Measurements from ENCODE around the gene ARHGAP35.
"Not testable (repeated sequence)": the region's sequence is repeated elsewhere in the genome, so short reads cannot be mapped to it uniquely, and the experiment has no call there.

Gene ARHGAP35

DNA sequence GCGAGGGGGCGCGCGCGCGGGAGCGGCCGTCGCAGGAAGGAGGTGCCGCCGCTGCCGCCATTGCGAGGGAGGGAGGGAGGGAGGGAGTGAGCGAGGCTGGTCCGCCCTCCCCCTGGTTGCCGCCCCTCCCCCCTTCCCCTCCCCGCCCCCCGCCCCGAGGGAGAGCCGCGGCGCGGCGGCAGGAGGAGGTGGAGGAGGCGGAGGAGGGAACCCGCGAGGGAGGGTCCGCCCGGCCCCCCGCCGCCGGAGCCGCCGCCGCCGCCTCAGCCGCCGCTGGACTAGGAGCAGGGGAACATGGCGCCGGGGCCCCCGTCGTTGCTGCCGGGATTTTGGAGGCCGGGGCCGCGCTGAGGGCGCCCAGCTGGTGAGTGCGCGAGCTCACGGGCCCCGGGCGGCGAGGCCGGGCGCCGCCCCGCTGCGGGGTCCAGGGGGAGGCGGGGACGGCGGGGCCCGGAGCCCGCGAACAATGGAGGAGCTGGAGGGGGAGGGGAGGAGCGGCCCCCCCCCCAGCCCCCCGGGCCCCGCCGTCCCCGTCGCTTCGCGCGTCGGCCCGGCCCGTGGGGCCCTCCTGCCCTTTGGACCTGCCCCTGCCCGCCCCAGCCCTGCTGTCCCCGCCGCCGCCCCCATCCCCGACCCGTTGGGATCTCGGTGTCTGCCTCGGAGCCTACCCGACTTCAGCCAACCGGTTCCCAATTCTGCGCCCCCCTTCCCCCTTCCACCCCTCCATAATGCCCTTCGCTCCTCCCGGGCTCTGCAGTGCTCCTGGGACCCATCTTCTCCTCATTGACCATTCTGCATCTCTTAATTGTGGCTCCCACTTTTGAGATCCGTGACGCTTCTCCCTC, at the start of gene ARHGAP35:
Gene ARHGAP35, plus strand, starts transcription at position 152 of the 845 bp plus-strand sequence. CDS start 57,679 bp downstream, outside the sequence.
- in situ Hi-C loops (cut with MboI; ENCODE audit: low sequenced_read_pairs), result no loop called here

GRCh38 chr19:46812977-46813838, 47.6 kb upstream of the ARHGAP35 start:
- in situ Hi-C loops (cut with MboI; ENCODE audit: low sequenced_read_pairs), result no loop called here

GRCh38 chr19:46813839-46814358, 46.9 kb upstream of the ARHGAP35 start:
- in situ Hi-C loops (cut with MboI; ENCODE audit: low sequenced_read_pairs), result no loop called here

GRCh38 chr19:46815833-46816627, 44.8 kb upstream of the ARHGAP35 start:
- in situ Hi-C loops (cut with MboI; ENCODE audit: low sequenced_read_pairs), result no loop called here

DNA sequence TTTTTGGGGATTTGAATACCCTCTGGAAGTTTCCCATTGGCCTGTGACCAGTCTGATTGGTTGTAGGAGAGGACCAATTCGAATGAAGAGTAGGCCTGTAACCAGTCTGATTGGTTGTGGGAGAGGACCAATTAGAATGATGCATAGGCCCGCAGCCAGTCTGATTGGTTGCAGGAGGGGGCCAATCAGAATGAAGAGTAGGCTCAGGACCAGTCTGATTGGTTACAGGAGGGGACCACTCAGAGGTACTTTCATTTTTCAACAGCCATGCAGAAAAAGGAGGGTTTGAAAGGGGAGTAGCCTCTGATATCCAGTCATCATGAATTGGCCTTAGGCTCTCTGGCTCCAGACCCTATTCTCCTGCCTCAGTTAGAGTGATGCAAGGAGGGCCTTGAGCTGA, 42.0 kb upstream of the ARHGAP35 start:
- in situ Hi-C loops (cut with MboI; ENCODE audit: low sequenced_read_pairs), result no loop called here

- in situ Hi-C loops (cut with MboI; ENCODE audit: low sequenced_read_pairs), result no loop called here
These were observed 39.0 kb upstream of the ARHGAP35 start for GRCh38 chr19:46821512-46822409.

DNA sequence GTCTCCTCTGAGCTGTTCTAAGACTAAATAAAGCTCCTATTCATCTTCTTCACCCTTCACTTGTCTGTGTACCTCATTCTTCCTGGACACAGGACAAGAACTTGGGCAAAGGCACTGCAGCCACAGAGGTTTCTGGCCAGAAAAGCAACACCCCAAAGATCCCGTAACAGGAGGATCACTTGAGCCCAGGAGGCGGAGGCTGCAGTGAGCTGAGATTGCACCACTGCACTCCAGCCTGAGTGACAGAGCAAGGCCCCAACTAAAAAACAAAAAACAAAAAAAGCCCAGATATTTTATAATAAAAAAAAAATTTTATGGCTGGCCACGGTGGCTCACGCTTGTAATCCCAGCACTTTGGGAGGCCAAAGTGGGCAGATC, 38.4 kb upstream of the ARHGAP35 start:
- in situ Hi-C loops (cut with MboI; ENCODE audit: low sequenced_read_pairs), result not testable (repeated sequence)

GRCh38 chr19:46823049-46823448, 37.7 kb upstream of the ARHGAP35 start:
- in situ Hi-C loops (cut with MboI; ENCODE audit: low sequenced_read_pairs), result no loop called here

- in situ Hi-C loops (cut with MboI; ENCODE audit: low sequenced_read_pairs), result no loop called here
These were observed 35.7 kb upstream of the ARHGAP35 start for GRCh38 chr19:46824890-46825730.

GRCh38 chr19:46825731-46826055, 35.1 kb upstream of the ARHGAP35 start:
- in situ Hi-C loops (cut with MboI; ENCODE audit: low sequenced_read_pairs), result no loop called here

DNA sequence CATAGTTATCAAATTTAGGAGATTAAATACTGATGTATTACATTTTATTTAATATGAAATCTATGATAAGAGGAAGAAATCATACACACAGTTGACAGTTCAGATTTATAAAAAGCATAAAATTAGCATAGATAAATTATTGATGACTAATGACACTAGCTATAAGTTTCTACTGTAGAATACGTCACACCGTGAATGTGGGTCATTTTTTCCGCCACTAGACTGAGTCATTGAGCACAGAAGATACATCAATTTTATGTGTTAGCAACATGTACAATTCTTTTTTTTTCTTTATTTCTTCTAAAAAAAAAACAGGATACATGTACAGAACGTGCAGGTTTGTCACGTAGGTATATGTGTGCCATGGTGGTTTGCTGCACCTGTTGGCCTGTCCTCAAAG, 32.3 kb upstream of the ARHGAP35 start:
- in situ Hi-C loops (cut with MboI; ENCODE audit: low sequenced_read_pairs), result no loop called here

GRCh38 chr19:46830864-46831263, 29.9 kb upstream of the ARHGAP35 start:
- in situ Hi-C loops (cut with MboI; ENCODE audit: low sequenced_read_pairs), result no loop called here

DNA sequence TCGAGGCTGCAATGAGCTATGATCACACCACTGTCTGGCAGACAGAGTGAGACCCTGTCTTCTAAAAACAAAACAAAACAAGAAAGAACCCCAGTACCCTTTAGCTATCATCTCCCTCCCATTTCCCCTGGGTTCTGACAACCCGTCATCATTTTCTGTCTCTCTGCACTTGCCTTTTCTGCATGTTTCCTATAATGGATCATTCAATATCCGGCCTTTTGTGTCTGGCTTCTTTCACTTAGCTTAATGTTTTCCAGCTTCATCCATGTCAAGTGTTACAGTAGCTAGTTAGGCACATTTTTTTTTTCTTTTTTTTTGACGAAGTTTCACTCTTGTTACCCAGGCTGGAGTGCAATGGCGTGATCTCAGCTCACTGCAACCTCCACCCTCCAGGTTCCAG, 26.7 kb upstream of the ARHGAP35 start:
- in situ Hi-C loops (cut with MboI; ENCODE audit: low sequenced_read_pairs), result no loop called here

- in situ Hi-C loops (cut with MboI; ENCODE audit: low sequenced_read_pairs), result no loop called here
These were observed 25.8 kb upstream of the ARHGAP35 start for GRCh38 chr19:46834984-46835383.

GRCh38 chr19:46838160-46838559, 22.6 kb upstream of the ARHGAP35 start:
- in situ Hi-C loops (cut with MboI; ENCODE audit: low sequenced_read_pairs), result no loop called here

DNA sequence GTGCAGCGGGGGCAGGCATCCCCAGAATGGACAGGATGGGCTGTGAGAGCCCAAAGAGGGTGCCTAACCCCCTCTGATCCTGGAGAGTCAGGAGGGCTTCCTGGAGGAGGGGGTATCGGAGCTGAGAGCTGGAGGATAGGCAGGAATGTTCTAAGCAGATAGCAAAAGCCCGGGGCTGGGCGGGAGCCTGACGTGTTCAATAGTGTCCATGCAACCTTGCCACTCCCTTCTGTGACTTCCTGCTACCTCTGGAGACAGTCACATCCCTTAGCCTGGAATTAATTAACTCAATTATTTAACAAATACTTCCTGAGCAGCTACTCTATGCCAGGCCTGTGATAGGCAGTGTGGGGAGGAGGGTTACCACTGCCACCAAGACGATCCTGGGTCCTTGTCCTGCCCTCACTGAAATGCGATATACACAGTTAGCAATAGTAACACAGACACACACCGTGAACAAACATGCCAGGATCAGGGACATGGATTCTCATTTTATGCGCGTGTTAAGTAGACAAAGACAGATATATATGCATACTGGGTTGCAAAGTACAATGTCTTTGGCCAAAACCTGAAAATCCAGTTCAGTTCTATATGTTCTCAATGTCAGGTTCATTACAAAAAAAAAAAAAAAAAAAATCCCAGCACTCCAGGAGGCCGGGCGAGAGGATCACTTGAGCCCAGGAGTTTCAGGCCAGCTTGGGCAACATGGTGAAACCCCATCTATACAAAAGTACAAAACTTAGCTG, 20.9 kb upstream of the ARHGAP35 start:
- in situ Hi-C loops (cut with MboI; ENCODE audit: low sequenced_read_pairs), result loop anchor here (5.0 kb wide), 1 partner anchor 68 kb away; no protein-coding TSS in a partner anchor

DNA sequence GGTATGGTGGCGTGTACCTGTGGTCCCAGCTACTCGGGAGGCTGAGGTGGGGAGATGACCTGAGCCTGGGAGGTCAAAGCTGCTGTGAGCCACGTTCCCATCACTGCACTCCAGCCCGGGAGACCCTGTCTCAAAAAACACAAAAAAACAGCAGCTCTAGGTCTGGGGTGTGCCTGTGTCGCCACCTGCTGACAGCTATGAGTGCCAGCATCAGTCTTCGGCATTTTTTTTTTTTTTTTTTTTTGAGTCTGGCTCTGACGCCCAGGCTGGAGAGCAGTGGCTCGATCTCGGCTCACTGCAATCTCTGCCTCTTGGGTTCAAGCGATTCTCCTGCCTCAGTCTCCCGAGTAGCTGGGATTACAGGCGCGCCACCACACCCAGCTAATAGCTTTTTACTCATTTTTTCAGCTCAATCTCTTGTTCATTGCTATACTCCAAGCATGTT, 20.3 kb upstream of the ARHGAP35 start:
- in situ Hi-C loops (cut with MboI; ENCODE audit: low sequenced_read_pairs), result loop anchor here (5.0 kb wide), 1 partner anchor 68 kb away; no protein-coding TSS in a partner anchor

DNA sequence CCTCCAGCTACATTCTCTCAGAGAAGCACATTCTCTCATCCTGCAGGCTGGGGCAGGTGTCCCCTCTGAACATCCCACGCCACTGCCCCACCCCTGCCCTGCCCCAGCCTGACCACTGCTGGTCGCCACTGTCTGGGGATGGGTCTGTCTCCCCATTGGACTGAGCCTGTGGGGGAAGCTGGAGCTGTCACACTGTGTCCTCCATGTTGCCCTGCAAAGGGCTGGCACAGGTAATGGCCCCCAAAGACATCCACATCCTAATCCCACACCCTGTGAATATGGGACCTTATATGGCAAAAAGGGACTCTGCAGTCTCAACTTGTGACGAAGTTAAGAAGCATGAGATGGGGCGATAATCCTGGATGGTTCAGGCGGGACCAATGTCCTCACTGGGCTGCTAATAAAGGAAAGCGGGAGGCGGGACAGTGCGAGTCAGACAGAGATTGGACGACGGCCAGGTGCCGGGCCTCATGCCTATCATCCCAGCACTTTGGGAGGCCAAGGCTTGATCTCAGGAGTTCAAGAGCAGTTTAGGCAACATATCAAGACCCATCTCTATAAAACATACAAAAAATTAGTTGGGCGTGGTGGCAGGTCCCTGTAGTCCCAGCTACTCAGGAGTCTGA, 19.2 kb upstream of the ARHGAP35 start:
- in situ Hi-C loops (cut with MboI; ENCODE audit: low sequenced_read_pairs), result loop anchor here (5.0 kb wide), 1 partner anchor 69 kb away; no protein-coding TSS in a partner anchor

Data from HL-60/S4 treated with retinoic acid at 250 ng/mL for 4 days and 3 days (cell line).